RWPE2 (cell line): ENCODE results near the gene KDM4D.

Experiments
- ATAC-seq: fragments of 200-7000 bp; cut with Tn5 transposase; 3 replicates; pipeline ENCODE4 v1.9.1; 2021; ENCODE audit warnings: low read depth
- DNase-seq: peaks from one replicate; pipeline ENCODE4 v3.0.0-alpha.2; 2020; ENCODE audit warnings: low spot score
- H3K27ac ChIP-seq: fragments of 450-650 bp; 2 replicates; pipeline ENCODE4 v1.5.1; 2017; ENCODE audit warnings: mild to moderate bottlenecking; ENCODE audit not compliant: poor library complexity, severe bottlenecking
- H3K27me3 ChIP-seq: fragments of 250-450 bp; sonication (Bioruptor Pico); 2 replicates; pipeline ENCODE4 v1.5.1; 2021; ENCODE audit warnings: mild to moderate bottlenecking, moderate library complexity; ENCODE audit not compliant: insufficient read depth, poor library complexity, severe bottlenecking
- H3K36me3 ChIP-seq: fragments of 250-450 bp; sonication (Bioruptor Pico); 2 replicates; pipeline ENCODE4 v1.5.1; 2020; ENCODE audit warnings: low read depth, mild to moderate bottlenecking, moderate library complexity
- H3K4me1 ChIP-seq: fragments of 250-450 bp; sonication (Bioruptor Pico); 2 replicates; pipeline ENCODE4 v1.5.1; 2021; ENCODE audit warnings: mild to moderate bottlenecking, moderate library complexity; ENCODE audit not compliant: insufficient read depth, poor library complexity, severe bottlenecking
- H3K4me3 ChIP-seq: fragments of 250-450 bp; sonication (Bioruptor Pico); 2 replicates; pipeline ENCODE4 v1.5.1; 2021; ENCODE audit warnings: mild to moderate bottlenecking, moderate library complexity; ENCODE audit not compliant: severe bottlenecking
- H3K9me3 ChIP-seq: fragments of 250-450 bp; sonication (Bioruptor Pico); 2 replicates; pipeline ENCODE4 v1.5.1; 2021; ENCODE audit warnings: mild to moderate bottlenecking, moderate library complexity; ENCODE audit not compliant: severe bottlenecking
- CTCF ChIP-seq: fragments of 450-650 bp; IDR thresholded peaks from one replicate; pipeline ENCODE4 v1.5.1; 2017; ENCODE audit warnings: mild to moderate bottlenecking, moderate library complexity; ENCODE audit not compliant: poor library complexity, severe bottlenecking

Gene KDM4D

GRCh38 chr11:94933223-94934130 lies 40.0 kb upstream of the KDM4D start:
- H3K27ac ChIP-seq: no peak overlapping the region
- ATAC-seq: peak; percentile 36; the same call in 1 of the 3 replicates

GRCh38 chr11:94934362-94934761 lies 39.1 kb upstream of the KDM4D start:
- no peak for DNase-seq
- Histone ChIP-seq H3K36me3 (no peaks in the 10 kb centered on the region), H3K4me3 (no peak overlapping the region), H3K27ac (no peak overlapping the region), H3K27me3 (no peaks in the 10 kb centered on the region), H3K4me1 (no peaks in the 10 kb centered on the region), H3K9me3 (no peaks in the 10 kb centered on the region)
- ATAC-seq: no peak
- no peak for TF ChIP-seq CTCF

More at GRCh38 chr11:94933223-94934130, 40.0 kb upstream of the KDM4D start:
- DNase-seq: no peak
- TF ChIP-seq CTCF: no peak
- H3K27me3 ChIP-seq: no peaks in the 10 kb centered on the region
- H3K9me3 ChIP-seq: no peaks in the 10 kb centered on the region
- no peak overlapping the region for H3K4me3 ChIP-seq
- no peaks in the 10 kb centered on the region for H3K36me3 ChIP-seq
- H3K4me1 ChIP-seq: no peaks in the 10 kb centered on the region

GRCh38 chr11:94934846-94935245 lies 38.7 kb upstream of the KDM4D start:
- Histone ChIP-seq H3K27me3 (no peaks in the 10 kb centered on the region), H3K36me3 (no peaks in the 10 kb centered on the region), H3K4me1 (no peaks in the 10 kb centered on the region), H3K9me3 (no peaks in the 10 kb centered on the region), H3K27ac (no peak overlapping the region), H3K4me3 (no peak overlapping the region)
- TF ChIP-seq CTCF: no peak
- DNase-seq (no peak), ATAC-seq (no peak)

- no peak for TF ChIP-seq CTCF
- no peak for ATAC-seq
- Histone ChIP-seq H3K9me3 (no peaks in the 10 kb centered on the region), H3K36me3 (no peaks in the 10 kb centered on the region), H3K27me3 (no peaks in the 10 kb centered on the region), H3K4me1 (no peaks in the 10 kb centered on the region), H3K4me3 (no peak overlapping the region), H3K27ac (no peak overlapping the region)
- no peak for DNase-seq
These were observed 35.1 kb upstream of the KDM4D start for GRCh38 chr11:94938095-94939055.
